GM18499 (cell line): Measurements from ENCODE around the gene FLII.
"Not testable (repeated sequence)": the region's sequence is repeated elsewhere in the genome, so short reads cannot be mapped to it uniquely, and the experiment has no call there.

Experiments
- ATAC-seq: cut with Tn5 transposase; IDR thresholded peaks from one replicate; pipeline ENCODE4 v1.9.1; 2021; ENCODE audit warnings: moderate number of reproducible peaks; ENCODE audit not compliant: insufficient read depth, unreplicated experiment

Gene FLII

DNA sequence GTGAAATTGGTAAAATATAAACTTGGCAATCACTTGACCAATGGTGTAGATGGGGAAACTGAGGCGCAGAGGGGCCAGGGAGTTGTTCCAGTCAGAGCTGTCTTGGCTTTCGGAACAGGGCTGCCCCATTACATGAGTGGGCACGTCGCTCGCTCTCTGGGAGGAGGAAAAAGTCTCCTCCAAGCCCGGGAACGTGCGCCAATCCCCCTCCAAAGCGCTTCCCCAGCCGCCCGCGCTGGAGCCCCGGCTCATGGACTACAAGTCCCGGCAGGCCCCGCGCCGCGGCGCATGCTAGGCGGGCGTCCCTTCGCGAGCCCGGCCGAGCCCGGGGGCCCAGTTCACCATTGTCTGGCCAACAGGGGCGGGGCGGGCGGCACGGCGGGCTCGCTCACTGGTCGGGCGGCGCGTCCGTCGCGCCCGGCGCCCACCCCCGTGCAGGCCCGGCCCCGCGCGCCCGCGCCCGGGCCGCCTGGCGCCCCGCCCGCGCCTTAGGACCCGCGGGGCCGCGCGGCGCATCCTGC is 33.4 kb downstream of the FLII start, which contains the start of gene LLGL1:
LLGL1 (plus strand) TSS at position 515 of the 521 bp plus-strand sequence. CDS start 48 bp downstream, outside the sequence.
- ATAC-seq = no peak

DNA sequence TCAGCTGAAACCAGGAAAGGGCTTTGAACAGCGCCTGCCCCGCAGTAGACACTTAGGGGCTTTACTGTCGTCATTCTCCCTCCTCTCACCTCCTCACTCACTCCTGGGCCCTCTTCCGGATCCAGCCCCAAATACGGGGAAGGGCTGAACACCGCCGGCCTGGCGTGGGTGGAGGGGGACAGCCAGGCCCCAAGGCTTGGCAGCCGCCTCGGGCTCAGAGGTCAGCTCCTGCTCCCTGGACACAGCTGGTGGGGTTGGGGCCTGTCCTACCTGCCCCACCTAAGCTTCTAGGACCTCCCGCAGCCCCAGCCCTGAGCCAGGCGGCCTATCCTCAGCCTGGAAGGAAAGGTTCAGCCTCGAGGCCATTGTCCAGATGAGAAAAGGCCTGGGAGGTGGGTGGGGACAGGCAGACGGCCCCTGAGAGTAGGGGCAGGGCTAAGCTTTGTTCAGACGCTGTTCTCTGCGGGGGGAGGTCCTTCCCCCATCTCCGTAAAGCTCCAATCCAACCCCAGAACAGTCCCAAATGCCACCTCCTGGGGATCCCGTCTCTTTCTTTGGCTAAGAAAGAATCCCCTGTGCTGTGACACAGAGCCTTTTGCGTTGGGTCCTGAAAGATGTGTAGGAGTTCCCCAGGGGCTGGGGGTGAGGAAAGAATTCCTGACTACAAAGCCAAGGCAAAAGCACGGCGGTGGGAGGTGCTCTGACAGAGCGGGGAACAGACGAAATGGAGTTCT is 34.0 kb downstream of the FLII start:
- ATAC-seq = no peak

DNA sequence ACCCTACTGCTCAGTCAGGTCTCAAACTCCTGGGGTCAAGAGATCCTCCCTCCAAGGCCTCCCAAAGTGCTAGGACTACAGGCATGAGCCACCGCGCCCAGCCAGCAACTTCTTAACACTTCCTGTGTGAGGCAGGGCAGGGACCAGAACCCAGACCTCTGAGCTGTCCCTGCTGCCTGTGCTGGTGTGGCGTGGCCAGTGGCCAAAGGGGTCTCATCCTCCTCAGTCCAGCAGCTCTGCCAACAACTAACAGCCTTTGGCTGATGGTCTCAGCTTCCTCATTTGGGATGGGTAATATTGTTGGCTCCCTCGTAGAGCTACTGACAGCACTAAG is 34.5 kb downstream of the FLII start:
- no peak for ATAC-seq

DNA sequence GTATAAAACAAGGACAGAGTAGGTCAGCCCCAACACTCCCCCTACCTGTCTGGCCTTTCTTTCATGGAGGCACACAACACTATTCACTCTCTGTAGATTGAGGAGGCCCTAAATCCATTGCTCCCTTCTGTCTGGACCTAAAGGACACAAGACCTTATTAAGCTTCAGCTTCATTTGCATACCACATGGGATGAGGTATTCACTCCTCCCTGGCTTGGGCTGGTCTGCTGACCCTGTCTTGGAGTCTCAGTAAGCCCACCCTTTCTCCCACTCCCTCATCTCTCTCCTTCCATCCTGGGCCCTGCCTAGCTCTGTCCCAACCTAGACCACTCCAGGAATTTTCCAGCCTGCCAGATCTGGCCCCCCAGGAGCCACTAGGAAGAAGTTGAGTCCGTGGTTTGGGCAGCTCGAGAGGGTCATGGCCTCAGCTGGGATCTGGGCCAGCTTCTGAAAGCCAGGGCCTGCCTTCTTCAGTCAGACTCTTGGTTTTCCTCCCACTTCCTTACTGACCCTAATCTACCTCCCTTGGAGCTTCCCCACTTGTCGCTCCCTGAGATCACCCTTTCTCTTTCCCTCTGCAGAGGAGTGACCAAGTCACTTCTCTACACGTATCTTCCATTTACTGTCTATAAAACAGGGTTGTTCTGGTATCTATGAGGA is 39.7 kb downstream of the FLII start:
- no peak for ATAC-seq

DNA sequence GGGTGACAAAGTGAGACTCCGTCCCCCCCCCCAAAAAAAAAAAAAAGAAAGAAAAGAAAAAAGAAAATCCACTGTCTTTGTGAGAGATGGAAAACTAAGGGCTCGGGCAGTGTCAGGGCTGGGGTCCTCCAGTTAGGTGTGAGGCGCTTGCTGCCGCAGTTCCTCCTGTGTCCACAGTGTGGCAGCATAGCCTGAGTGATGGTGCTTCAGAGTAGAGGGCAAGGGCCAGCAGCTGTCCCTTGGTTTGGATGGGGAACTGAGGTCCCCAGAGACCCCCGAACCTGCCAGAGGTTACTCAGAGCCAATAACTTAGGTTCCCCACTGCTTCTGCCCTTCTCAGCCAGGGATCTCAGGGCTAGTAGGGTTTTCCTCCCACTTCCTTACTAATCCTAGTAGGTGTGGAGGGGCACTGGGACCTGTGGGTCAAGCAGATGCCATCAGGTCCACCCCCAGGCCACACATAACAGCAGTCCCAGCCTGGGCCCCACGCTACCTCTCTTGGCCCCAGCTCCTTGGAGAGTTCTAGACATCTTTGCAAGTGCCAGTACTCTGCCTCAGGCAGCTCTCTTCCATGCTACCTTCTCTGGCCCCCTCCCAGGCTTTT is 41.0 kb downstream of the FLII start:
- no peak for ATAC-seq

DNA sequence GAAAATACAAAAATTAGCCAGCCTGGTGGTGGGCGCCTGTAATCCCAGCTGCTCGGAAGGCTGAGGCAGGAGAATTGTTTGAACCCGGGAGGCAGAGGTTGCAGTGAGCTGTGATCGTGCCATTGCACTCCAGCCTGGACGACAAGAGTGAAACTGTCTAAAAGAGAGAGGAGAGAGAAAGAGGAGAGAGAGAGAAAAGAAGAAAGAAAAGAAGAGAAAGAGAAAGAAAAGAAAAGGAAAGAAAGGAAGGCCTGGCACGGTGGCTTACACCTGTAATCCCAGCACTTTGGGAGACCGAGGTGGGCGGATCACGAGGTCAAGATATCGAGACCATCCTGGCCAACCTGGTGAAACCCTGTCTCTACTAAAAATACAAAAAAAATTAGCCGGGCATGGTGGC is 41.6 kb downstream of the FLII start:
- not testable (repeated sequence) for ATAC-seq

DNA sequence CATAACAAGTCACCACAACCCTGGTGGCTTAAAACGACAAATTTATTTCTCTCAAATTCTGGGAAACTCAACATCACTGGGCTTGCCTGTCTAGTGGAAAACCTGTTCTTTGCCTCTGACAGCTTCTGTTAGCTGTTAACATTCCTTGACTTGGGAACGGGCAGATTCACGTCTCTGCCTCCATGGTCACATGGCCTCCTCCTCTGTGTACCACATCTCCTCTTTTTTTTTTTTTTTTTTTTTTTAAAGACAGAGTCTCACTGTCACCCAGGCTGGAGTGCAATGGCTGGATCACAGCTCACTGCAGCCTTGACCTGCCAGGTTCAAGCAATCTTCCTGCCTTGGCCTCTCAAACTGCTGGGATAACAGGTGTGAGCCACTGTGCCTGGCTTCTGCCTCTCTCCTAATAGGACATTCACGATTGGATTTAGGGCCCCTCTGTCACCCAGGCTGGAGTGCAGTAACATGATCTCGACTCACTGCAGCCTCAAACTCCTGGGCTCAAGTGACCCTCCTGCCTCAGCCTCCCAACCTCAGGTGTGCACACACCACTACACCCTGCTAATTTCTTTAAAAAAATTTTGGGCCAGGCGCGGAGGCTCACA is 44.8 kb downstream of the FLII start:
- ATAC-seq = no peak

DNA sequence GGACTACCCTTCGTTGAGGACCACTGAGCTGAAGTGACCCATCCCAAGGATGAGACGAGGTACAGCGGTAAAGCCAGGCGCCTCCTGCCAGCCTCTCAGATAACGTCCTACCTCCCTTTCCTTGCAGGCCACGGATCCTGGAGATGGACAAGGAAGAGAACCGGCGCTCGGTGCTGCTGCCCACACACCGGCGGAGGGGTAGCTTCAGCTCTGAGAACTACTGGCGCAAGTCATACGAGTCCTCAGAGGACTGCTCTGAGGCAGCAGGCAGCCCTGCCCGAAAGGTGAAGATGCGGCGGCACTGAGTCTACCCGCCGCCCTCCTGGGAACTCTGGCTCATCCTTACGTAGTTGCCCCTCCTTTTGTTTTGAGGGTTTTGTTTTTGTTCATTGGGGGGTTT is 50.4 kb downstream of the FLII start:
- ATAC-seq = no peak

DNA sequence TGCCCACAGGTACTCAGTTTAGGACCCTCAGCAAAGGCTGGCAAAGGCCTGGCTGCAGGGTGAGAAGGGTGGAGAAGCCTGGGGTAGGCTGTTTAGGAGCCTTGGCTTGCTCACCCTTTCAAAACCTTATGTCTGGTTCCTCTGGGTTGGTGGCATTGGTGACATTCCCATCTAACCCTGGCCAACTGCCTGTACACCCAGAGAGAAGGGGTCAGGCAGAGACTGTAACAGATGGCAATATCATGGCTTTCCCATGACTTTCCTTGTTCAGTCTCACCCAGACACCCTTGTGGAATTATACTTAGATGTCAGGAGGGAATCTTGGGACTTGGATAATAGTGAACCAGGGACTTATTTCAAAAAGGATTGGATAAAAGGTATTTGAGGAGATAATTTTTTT is 51.6 kb downstream of the FLII start:
- no peak for ATAC-seq

DNA sequence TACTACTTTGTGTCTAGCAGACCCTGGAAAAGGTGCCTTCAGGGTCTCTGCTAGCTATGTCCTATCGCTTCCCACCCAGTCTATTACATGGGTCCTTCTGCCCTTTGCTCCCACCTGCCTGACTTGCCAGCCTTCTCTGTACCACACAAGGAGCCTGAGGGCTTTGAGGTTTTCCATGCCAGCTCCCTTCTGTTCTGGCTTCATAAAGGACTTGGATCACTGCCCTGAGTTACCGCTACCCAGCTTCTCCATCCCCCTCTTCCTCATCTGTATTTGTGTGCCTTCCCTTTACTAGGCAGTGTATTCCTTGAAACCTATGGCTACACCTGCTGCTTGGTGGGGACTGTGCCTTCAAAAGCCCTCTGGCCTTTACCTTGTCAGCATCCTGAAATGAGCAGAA is 52.7 kb downstream of the FLII start:
- ATAC-seq = no peak

DNA sequence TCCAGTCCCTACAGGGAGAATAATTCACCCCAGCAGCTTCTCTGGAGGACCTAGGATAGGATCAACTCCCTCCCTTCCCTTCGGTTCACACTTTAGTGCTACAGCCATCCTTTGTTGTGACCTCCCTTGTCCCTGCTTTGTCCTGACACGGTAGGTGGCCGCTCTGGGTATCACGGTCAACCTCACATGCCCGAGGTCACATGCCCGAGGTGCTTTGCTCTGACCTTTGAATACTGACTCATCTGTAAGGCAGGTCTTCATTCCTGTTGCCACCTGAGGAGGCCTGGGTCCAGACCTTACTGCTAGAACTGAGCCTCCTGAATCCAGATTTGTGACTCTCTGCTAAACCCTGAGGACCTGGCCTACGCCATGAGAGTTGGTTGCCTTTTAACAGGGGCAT is 55.2 kb downstream of the FLII start:
- ATAC-seq = no peak

DNA sequence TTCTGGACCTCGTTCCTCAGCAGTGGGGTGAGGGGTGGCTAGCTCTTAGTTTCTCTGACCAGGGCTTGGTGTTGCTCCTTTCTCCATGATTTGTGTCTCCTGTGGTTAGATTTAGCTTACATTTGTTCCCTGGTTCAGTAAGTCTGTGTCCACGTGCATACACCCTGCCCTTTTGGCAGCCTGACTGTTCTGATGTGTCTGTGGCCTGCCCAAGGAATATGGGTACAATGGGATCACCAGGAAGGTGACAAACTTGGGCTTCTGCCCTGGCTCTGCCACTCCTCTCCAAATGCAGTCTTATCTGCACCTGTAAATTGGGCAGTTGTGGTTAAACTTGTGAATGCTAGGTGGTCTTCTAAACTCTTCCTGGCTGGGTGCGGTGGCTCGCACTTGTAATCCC is 57.4 kb downstream of the FLII start:
- no peak for ATAC-seq

DNA sequence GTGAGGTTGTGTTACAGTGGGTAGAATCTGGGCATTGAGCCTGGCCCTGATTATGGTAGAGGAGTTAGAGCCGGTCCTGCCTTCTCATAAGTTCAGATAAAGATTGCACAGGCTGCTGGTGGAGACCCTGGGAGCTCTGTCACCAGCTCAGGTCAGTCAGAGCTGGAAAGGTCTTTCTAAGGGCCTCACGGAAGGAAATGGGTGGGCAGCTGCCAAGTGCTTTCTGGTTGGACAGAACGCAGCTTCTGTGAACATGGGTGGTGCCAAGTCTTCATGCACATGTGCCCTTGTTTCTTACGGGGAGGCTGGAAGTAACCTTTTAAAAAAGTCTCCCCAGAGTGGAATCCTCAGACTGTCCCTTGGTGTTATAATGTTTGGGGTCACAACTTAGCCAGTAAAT is 60.0 kb downstream of the FLII start:
- ATAC-seq = no peak

DNA sequence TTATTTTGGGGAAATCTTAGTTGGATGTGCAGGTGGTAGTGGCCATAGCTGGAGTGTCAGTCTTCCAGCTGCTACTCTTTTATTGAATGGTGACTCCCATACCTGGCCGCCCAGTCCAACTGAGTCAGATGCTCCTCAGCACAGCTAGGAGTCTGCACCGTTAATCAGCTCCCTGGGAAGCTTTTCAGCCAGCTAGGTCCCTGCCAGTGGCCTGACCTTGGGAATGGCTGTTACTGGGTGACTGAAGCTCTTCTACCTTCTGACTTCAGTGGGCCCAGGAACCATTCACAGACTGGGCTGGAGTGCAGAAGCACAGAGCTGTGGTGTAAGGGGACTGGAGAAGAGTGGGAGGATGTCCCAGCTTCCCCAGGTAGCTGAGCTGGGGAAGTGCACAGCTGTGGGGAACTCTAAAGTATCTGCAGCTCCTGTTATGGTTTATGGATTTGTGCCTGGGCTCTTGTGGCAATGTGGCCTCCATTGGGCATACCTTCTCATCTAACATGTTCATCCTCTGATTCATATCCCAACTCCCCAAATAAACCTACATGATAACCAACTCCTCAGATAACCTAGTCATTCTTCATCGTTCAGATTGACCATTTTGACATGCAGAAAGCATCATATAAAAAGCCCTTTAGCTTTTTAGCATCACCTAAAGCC is 60.9 kb downstream of the FLII start:
- ATAC-seq = no peak

DNA sequence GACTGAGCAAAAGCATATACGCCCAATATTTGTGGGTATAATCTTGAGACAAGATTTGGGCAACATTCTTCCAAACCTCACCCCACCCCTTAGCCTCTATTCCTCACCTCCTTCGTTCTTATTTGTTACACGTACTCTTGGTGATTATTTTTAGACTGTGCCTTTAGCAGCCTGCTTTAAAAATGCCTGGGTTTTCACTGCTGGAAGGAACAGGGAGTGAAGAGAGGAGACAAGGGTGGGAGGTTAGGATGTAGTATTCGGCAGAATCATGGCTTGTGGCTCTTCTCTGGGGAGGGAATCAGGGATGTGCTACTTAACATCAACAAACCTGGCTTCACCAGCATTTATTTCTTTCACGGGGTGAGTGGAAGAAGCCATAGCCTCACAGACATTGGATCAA is 63.3 kb downstream of the FLII start:
- no peak for ATAC-seq
